ENCODE measurements around the gene C6orf15.

Gene C6orf15

GRCh38 chr6:31115941-31116560 is 3.7 kb upstream of the C6orf15 start:
- TF ChIP-seq POLR2AphosphoS5 (IDR thresholded peaks at IDR 0.05; ENCODE audit: low read depth, low read length) (no peak), POLR2A (IDR thresholded peaks at IDR 0.05; ENCODE audit: low read depth, low read length) (no peak), TAF1 (IDR thresholded peaks at IDR 0.05; ENCODE audit: borderline replicate concordance, low read depth, low read length) (no peak)
- FAIRE-seq = no peak
- no peak for DNase-seq (ENCODE audit: insufficient read length)

DNA sequence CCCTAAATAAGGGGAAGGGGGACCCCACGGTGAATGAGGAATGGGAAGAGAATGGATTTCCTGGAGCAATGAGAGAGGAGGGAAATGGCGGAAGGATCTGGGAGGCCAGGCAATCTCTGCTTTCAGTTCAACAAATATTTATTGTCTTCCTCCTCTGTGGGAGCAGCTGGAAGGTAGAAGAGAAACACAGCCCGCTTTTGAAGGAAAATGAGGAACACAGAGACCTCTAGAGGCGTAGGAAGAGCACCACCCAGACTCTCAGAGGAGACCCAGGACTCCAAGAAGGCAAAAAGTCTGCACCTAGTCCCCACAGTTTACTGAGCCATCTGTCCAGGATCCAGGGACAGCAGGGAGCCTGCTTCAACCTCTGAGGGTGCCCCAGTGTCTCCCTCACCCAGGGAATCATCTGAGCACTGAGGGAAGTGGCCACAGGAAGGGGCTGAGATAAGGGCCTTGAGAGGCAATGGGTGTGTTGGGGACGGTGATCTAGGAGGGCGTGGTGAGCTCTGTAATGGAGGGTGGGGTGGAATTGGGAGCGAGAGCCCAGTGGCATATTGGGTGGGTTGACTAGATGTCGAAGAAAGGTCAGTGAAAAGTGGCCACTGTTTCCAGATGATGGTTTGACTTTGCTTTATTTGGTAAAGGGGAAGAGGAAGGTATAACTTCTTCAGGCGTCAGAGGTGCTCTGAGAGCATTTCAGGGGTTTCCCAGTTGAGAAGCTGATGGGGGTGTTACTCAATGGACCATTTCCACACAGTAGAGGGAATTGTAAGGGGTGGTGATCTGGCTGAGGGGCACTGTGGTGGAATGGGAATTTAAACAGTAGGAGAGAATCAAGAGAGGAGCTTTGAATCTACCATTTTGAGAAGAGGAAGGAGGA is 2.8 kb upstream of the C6orf15 start:
- TF ChIP-seq POLR2A (IDR thresholded peaks at IDR 0.05; ENCODE audit: low read depth, low read length) (no peak), TAF1 (IDR thresholded peaks at IDR 0.05; ENCODE audit: borderline replicate concordance, low read depth, low read length) (no peak), POLR2AphosphoS5 (IDR thresholded peaks at IDR 0.05; ENCODE audit: low read depth, low read length) (no peak)
- no peak for FAIRE-seq

DNA sequence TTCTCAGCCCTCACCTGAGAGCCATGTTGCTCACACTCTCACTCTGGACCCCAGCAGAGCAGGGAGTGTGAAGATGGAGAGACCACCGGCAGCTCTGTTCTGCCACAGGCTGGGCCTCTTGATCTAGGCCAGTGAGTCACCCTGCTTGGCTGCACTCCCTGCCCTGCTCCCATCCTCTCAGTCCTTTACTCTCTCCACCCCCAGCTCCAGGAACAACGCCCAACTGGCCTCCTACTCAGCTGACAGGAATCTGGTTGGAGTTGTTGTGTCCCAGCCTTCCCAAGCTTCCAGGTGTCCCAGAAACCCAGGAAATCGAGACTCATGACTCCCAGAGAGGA is 2.1 kb upstream of the C6orf15 start, which contains the start of gene PSORS1C1:
TSS of gene PSORS1C1 (plus strand) at position 260 of the 338 bp plus-strand sequence. CDS start 14,833 bp downstream, outside the sequence.
- FAIRE-seq = no peak
- DNase-seq (ENCODE audit: insufficient read length) = no peak

More for the DNA sequence above, 2.8 kb upstream of the C6orf15 start:
- no peak for DNase-seq (ENCODE audit: insufficient read length)

DNA sequence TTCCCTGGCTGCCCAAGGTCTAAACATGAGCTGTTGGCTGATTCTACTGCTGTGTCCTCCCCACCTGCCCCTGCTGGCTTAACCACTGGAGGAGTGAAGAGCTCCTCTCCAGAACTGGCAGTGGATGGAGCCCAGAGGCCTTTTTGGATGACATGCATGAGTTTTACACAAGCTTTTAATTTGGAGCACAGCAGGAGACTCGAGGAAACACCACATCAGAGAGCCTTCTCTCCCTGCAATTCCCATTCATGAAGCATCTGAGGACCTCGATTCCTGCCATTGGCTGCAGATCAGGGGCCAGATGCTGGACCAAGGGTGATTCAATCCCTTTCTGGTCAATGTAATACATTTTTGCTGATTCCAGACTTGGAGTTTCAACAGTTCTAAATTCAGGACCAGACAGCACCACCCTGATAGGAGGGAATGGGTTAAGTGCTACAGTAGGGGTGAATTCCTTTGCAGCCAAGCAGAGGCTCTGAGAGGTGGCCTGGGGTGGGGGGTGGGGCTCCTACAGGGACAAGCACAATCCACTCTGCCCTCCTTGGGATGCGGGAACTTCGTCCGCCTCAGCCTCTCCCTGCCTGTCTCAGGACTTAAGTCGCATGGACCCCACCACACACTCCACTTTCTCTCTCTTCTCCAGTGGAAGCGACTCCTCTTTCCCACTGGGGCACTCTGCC is 1.6 kb upstream of the C6orf15 start:
- FAIRE-seq (no peak), DNase-seq (ENCODE audit: insufficient read length) (no peak)
- TF ChIP-seq POLR2A (IDR thresholded peaks at IDR 0.05; ENCODE audit: low read depth, low read length) (no peak), POLR2AphosphoS5 (IDR thresholded peaks at IDR 0.05; ENCODE audit: low read depth, low read length) (no peak), TAF1 (IDR thresholded peaks at IDR 0.05; ENCODE audit: borderline replicate concordance, low read depth, low read length) (no peak)

More for the DNA sequence above, 2.1 kb upstream of the C6orf15 start, which contains the start of gene PSORS1C1:
- TF ChIP-seq POLR2AphosphoS5 (IDR thresholded peaks at IDR 0.05; ENCODE audit: low read depth, low read length) = no peak
- no peak for TF ChIP-seq POLR2A (IDR thresholded peaks at IDR 0.05; ENCODE audit: low read depth, low read length)
- no peak for TF ChIP-seq TAF1 (IDR thresholded peaks at IDR 0.05; ENCODE audit: borderline replicate concordance, low read depth, low read length)

- FAIRE-seq (no peak), DNase-seq (ENCODE audit: insufficient read length) (no peak)
- TF ChIP-seq POLR2AphosphoS5 (IDR thresholded peaks at IDR 0.05; ENCODE audit: low read depth, low read length) (no peak), TAF1 (IDR thresholded peaks at IDR 0.05; ENCODE audit: borderline replicate concordance, low read depth, low read length) (no peak), POLR2A (IDR thresholded peaks at IDR 0.05; ENCODE audit: low read depth, low read length) (no peak)
These were observed 663 bp downstream of the C6orf15 start for GRCh38 chr6:31111712-31112111.

DNA sequence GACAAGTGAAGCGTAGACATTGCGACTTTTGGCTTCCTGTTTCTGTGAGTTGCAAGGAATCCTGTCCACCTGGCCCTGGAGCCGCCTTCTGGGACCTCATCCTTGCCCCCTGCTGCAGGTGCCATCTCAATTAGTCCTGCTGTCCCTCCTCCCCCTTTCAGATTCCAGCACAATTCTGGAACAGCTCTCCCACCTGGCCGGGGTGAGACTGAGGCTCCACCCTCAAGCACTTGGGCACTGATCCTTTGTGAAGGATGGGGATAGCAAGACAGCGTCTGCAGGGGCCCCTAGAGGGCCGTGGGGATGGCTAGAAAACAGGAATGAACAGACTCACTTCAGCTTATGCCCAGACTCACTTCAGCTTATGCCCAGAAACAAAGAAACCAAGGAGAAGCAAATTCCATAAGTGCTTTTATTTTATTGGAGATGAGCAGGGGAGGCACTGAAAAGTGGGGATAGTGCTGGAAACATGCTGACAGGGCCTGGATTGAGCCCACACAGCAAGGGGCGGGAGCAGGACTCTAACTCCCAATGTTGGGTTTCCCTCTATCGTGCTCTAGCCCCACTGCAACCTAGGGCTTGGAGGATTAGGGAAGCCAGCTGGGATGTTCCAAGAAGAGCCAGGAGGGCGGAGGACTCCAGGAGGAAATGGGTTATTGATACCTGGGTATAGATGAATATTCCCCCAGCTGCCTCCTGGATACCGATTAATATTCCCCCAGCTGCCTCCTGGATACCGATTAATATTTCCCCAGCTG is 1.4 kb downstream of the C6orf15 start:
- DNase-seq (ENCODE audit: insufficient read length) (no peak), FAIRE-seq (no peak)
- no peak for TF ChIP-seq POLR2A (IDR thresholded peaks at IDR 0.05; ENCODE audit: low read depth, low read length)
- no peak for TF ChIP-seq TAF1 (IDR thresholded peaks at IDR 0.05; ENCODE audit: borderline replicate concordance, low read depth, low read length)
- TF ChIP-seq POLR2AphosphoS5 (IDR thresholded peaks at IDR 0.05; ENCODE audit: low read depth, low read length) = no peak

GRCh38 chr6:31107052-31107451 is 5.3 kb downstream of the C6orf15 start:
- TF ChIP-seq POLR2AphosphoS5 (IDR thresholded peaks at IDR 0.05; ENCODE audit: low read depth, low read length) (no peak), POLR2A (IDR thresholded peaks at IDR 0.05; ENCODE audit: low read depth, low read length) (no peak), TAF1 (IDR thresholded peaks at IDR 0.05; ENCODE audit: borderline replicate concordance, low read depth, low read length) (no peak)
- FAIRE-seq (no peak), DNase-seq (ENCODE audit: insufficient read length) (no peak)

DNA sequence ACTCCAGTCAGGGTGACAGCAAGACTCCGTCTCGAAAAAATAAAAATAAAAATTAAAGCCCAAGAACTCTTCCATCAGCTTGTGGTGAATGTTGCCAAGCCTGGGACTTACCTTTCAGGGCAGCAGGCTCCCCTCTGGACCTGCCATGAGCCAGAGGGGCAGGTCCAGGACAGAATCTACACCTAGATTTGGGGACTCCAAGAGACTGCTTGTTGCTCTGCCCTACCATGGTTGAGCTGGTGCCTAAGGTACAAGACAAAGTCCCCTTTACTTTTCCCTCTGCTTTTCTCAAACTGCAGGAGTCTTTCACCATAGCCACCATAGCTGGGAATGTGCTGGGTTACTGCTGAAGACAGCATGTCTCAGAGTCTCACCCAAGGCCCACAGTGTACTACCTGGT is 9.2 kb downstream of the C6orf15 start:
- no peak for FAIRE-seq
- TF ChIP-seq TAF1 (IDR thresholded peaks at IDR 0.05; ENCODE audit: borderline replicate concordance, low read depth, low read length) = no peak
- no peak for TF ChIP-seq POLR2A (IDR thresholded peaks at IDR 0.05; ENCODE audit: low read depth, low read length)
- no peak for TF ChIP-seq POLR2AphosphoS5 (IDR thresholded peaks at IDR 0.05; ENCODE audit: low read depth, low read length)
- DNase-seq (ENCODE audit: insufficient read length) = no peak

DNA sequence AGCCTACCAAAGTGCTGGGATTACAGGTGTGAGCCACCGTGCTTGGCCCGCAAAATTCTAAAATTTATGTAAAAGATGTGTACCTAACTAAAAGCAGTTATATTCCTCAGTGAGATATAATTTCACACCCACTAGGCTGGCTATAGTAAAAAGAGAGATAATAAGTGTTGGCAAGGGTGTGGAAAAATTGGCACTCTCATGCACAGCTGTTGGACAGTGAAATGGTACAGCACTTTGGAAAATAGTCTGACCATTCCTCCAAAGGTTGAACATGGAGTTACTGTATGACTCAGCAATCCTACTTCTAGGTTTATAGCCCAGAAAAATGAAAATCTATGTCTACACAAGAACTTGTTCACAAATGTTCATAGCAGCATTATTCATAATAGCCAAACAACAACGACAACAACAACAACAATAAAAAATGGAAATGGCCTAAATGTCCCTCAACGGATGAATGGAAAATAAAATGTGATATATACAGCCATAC is 13.9 kb downstream of the C6orf15 start:
- FAIRE-seq (no peak), DNase-seq (ENCODE audit: insufficient read length) (no peak)
- TF ChIP-seq POLR2AphosphoS5 (IDR thresholded peaks at IDR 0.05; ENCODE audit: low read depth, low read length) = no peak
- no peak for TF ChIP-seq TAF1 (IDR thresholded peaks at IDR 0.05; ENCODE audit: borderline replicate concordance, low read depth, low read length)
- no peak for TF ChIP-seq POLR2A (IDR thresholded peaks at IDR 0.05; ENCODE audit: low read depth, low read length)

DNA sequence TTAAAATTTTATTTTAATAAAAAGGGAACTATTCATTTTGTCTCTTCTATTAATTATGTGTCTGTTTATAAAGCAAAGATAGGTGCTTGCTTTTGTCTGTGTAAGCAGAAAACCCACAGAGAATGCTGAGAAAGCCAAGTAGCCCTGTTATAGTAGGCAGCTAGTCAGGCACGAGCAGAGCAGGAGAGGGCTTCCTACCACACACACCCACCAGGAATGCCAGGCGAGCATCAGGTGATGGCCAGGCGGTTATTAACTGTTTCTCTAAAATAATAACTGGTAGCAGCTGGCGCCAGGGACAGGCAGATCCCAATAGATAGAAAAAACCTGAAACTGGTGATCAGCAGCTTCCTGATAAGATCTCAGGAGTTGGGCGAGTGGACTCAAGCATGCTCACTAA is 15.7 kb downstream of the C6orf15 start:
- DNase-seq (ENCODE audit: insufficient read length) = no peak
- FAIRE-seq = no peak
- TF ChIP-seq TAF1 (IDR thresholded peaks at IDR 0.05; ENCODE audit: borderline replicate concordance, low read depth, low read length) = no peak
- no peak for TF ChIP-seq POLR2A (IDR thresholded peaks at IDR 0.05; ENCODE audit: low read depth, low read length)
- TF ChIP-seq POLR2AphosphoS5 (IDR thresholded peaks at IDR 0.05; ENCODE audit: low read depth, low read length) = no peak

Data from GM12892 (cell line).